ENCODE measurements around the gene PGA3.

DNA sequence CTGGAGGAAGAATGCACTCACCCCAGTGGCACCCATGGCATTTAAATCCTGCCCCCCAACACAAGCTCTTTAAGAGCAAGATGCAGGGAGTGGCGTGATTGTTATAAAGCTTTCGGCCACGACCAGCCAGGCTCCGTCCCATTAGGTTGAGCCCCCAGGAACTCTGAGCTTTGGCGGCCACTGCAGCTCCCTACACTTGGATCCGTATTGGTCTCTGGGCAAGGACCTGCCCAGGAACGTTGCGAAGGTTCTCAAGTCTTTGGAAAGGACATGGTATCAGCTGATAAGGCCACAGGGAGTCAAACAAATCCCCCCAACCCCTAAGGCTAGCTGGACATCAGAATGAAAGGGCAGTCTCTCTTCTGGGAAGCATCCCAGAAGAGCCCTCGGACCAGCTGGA lies 32.7 kb upstream of the PGA3 start:
- TF ChIP-seq, protein P1, sequence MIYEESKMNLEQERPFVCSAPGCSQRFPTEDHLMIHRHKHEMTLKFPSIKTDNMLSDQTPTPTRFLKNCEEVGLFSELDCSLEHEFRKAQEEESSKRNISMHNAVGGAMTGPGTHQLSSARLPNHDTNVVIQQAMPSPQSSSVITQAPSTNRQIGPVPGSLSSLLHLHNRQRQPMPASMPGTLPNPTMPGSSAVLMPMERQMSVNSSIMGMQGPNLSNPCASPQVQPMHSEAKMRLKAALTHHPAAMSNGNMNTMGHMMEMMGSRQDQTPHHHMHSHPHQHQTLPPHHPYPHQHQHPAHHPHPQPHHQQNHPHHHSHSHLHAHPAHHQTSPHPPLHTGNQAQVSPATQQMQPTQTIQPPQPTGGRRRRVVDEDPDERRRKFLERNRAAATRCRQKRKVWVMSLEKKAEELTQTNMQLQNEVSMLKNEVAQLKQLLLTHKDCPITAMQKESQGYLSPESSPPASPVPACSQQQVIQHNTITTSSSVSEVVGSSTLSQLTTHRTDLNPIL (CRISPR knock-in tag; IDR thresholded peaks at IDR 0.05; ENCODE audit: low read depth) = no peak
- TF ChIP-seq, protein P2, sequence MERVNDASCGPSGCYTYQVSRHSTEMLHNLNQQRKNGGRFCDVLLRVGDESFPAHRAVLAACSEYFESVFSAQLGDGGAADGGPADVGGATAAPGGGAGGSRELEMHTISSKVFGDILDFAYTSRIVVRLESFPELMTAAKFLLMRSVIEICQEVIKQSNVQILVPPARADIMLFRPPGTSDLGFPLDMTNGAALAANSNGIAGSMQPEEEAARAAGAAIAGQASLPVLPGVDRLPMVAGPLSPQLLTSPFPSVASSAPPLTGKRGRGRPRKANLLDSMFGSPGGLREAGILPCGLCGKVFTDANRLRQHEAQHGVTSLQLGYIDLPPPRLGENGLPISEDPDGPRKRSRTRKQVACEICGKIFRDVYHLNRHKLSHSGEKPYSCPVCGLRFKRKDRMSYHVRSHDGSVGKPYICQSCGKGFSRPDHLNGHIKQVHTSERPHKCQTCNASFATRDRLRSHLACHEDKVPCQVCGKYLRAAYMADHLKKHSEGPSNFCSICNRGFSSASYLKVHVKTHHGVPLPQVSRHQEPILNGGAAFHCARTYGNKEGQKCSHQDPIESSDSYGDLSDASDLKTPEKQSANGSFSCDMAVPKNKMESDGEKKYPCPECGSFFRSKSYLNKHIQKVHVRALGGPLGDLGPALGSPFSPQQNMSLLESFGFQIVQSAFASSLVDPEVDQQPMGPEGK (CRISPR knock-in tag; IDR thresholded peaks at IDR 0.05; ENCODE audit: borderline replicate concordance) = no peak
- TF ChIP-seq OSR1 (CRISPR knock-in tag; IDR thresholded peaks at IDR 0.05) (no peak), ZNF565 (CRISPR knock-in tag; conservative IDR thresholded peaks at IDR 0.05; ENCODE audit: low read depth) (no peak), CSDC2 (CRISPR knock-in tag; IDR thresholded peaks at IDR 0.05) (no peak), TCF4 (CRISPR knock-in tag; IDR thresholded peaks at IDR 0.05; ENCODE audit: borderline replicate concordance) (no peak), ARNTL (CRISPR knock-in tag; IDR thresholded peaks at IDR 0.05; ENCODE audit: borderline replicate concordance, low read depth) (no peak), RARB (CRISPR knock-in tag; IDR thresholded peaks at IDR 0.05) (no peak), SNAI2 (CRISPR knock-in tag; IDR thresholded peaks at IDR 0.05) (no peak)
- TF ChIP-seq, protein P3, sequence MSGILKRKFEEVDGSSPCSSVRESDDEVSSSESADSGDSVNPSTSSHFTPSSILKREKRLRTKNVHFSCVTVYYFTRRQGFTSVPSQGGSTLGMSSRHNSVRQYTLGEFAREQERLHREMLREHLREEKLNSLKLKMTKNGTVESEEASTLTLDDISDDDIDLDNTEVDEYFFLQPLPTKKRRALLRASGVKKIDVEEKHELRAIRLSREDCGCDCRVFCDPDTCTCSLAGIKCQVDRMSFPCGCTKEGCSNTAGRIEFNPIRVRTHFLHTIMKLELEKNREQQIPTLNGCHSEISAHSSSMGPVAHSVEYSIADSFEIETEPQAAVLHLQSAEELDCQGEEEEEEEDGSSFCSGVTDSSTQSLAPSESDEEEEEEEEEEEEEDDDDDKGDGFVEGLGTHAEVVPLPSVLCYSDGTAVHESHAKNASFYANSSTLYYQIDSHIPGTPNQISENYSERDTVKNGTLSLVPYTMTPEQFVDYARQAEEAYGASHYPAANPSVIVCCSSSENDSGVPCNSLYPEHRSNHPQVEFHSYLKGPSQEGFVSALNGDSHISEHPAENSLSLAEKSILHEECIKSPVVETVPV (CRISPR knock-in tag; IDR thresholded peaks at IDR 0.05) = no peak
- TF ChIP-seq, protein P4, sequence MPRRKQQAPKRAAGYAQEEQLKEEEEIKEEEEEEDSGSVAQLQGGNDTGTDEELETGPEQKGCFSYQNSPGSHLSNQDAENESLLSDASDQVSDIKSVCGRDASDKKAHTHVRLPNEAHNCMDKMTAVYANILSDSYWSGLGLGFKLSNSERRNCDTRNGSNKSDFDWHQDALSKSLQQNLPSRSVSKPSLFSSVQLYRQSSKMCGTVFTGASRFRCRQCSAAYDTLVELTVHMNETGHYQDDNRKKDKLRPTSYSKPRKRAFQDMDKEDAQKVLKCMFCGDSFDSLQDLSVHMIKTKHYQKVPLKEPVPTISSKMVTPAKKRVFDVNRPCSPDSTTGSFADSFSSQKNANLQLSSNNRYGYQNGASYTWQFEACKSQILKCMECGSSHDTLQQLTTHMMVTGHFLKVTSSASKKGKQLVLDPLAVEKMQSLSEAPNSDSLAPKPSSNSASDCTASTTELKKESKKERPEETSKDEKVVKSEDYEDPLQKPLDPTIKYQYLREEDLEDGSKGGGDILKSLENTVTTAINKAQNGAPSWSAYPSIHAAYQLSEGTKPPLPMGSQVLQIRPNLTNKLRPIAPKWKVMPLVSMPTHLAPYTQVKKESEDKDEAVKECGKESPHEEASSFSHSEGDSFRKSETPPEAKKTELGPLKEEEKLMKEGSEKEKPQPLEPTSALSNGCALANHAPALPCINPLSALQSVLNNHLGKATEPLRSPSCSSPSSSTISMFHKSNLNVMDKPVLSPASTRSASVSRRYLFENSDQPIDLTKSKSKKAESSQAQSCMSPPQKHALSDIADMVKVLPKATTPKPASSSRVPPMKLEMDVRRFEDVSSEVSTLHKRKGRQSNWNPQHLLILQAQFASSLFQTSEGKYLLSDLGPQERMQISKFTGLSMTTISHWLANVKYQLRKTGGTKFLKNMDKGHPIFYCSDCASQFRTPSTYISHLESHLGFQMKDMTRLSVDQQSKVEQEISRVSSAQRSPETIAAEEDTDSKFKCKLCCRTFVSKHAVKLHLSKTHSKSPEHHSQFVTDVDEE (CRISPR knock-in tag; IDR thresholded peaks at IDR 0.05) = no peak
